H1 (cell line): ENCODE measurements around the gene OGG1. TPM values are rescaled to one million over a fixed set of nuclear protein-coding genes. Genes with fewer than 3 reads are reported as not detected.

Experiments
- BCL11A ChIP-seq, 2 experiments: IDR thresholded peaks; one replicate each; pipeline ENCODE4 v1.6.1; 2011; ENCODE audit warnings: low read depth in 2 of 2, low read length in 2 of 2, mild to moderate bottlenecking in 2 of 2
- CBX8 ChIP-seq: fragments of 300-800, 300-1000 bp; sonication (generic); IDR thresholded peaks from 2 replicates; pipeline ENCODE4 v1.7.1; 2016; ENCODE audit warnings: low read depth, low read length, borderline replicate concordance
- HDAC2 ChIP-seq, 2 experiments: fragments of 300-600 bp in 1 of 2; sonication (generic) in 1 of 2; IDR thresholded peaks; 2 replicates each; pipeline ENCODE4 v1.6.1; 2011 to 2012; ENCODE audit warnings: low read depth in 2 of 2, low read length in 2 of 2, mild to moderate bottlenecking in 2 of 2, moderate library complexity in 2 of 2, borderline replicate concordance in 1 of 2, inconsistent platforms in 1 of 2
- KDM1A ChIP-seq: fragments of 200-600, 300-600 bp; sonication (generic); IDR thresholded peaks from 2 replicates; pipeline ENCODE4 v1.7.1; 2016; ENCODE audit warnings: mild to moderate bottlenecking, low read length, borderline replicate concordance
- POU5F1 ChIP-seq: IDR thresholded peaks from 2 replicates; pipeline ENCODE4 v1.6.1; 2011; ENCODE audit warnings: low read depth, mild to moderate bottlenecking, low read length, moderate library complexity
- SIX5 ChIP-seq: IDR thresholded peaks from 2 replicates; pipeline ENCODE4 v1.6.1; 2011; ENCODE audit warnings: mild to moderate bottlenecking, low read depth, low read length
- YY1 ChIP-seq: IDR thresholded peaks from 2 replicates; pipeline ENCODE4 v1.6.1; 2011; ENCODE audit warnings: low read depth, mild to moderate bottlenecking, low read length
- polyA plus RNA-seq, 7 experiments: library from polyadenylated mRNA; depleted of rRNA in 3 of 7; stranded (reverse) in 5 of 7; unstranded in 2 of 7; fragments of >200 nt in 5 of 7; fragments of 200-250 nt in 2 of 7; gene quantifications; 1 replicate in 5 of 7; 2 replicates in 1 of 7; 4 replicates in 1 of 7; pipeline versions ENCODE4 v1.2.1 to v1.2.3, GENCODE V29; 2011 to 2013; ENCODE audit warnings: missing spikeins in 2 of 7, mixed read lengths in 2 of 7
- total RNA-seq: library from RNA; stranded (reverse); fragmentation: NEBNext Ultra II Directional; extraction: Animal tissue kit (Norgen Biotek cat#: 25700); gene quantifications from 2 replicates; pipeline ENCODE4 v1.2.1, GENCODE V29; 2021

Gene OGG1
- total and polyA plus RNA-seq, 2 of the 8 experiments (the other 6 are each of a cell fraction or from before 2014, with no cell fraction given) = 29.6 to 46.8 TPM

GRCh38 chr3:9704347-9705322 is 45.1 kb upstream of the OGG1 start (continued):
- TF ChIP-seq YY1 = peak; percentile 42; the same call in 1 of the 2 replicates
- peak; percentile 86 to 88; a peak in 2 of 4 replicates for TF ChIP-seq HDAC2 (IDR thresholded peaks at IDR 0.05; ENCODE audit: borderline replicate concordance in 1 of 2, low read depth in 2 of 2, low read length in 2 of 2)
- TF ChIP-seq SIX5 = no peak
- TF ChIP-seq KDM1A = no peak
- no peak for TF ChIP-seq CBX8
- TF ChIP-seq POU5F1 = no peak
- no peak for TF ChIP-seq BCL11A (IDR thresholded peaks at IDR 0.05; ENCODE audit: low read depth in 2 of 2, low read length in 2 of 2)
